Hepatocyte (in vitro differentiated cells): Measurements from ENCODE around the gene TMEM164. TPM values are rescaled to one million over a fixed set of nuclear protein-coding genes. Genes with fewer than 3 reads are reported as not detected.

Source experiments
- DNase-seq: peaks from one replicate; pipeline ENCODE4 v3.0.0-alpha.2; 2016; ENCODE audit warnings: low spot score
- H2AFZ ChIP-seq: fragments of 200-600 bp; sonication (generic); 2 replicates; pipeline ENCODE4 v1.6.0; 2016; ENCODE audit warnings: antibody characterized with exemption, mild to moderate bottlenecking
- H3K27ac ChIP-seq: fragments of 200-600 bp; sonication (generic); 2 replicates; pipeline ENCODE4 v1.5.1; 2016; ENCODE audit warnings: mild to moderate bottlenecking
- H3K27me3 ChIP-seq: fragments of 200-600 bp; sonication (generic); 2 replicates; pipeline ENCODE4 v1.6.1; 2016
- H3K36me3 ChIP-seq: fragments of 200-600 bp; sonication (generic); replicated peaks from 2 replicates; pipeline ENCODE4 v1.5.1; 2016; ENCODE audit warnings: low read depth; ENCODE audit not compliant: insufficient read depth
- H3K4me1 ChIP-seq: fragments of 200-600 bp; sonication (generic); 2 replicates; pipeline ENCODE4 v1.5.1; 2016; ENCODE audit warnings: mild to moderate bottlenecking, moderate library complexity; ENCODE audit not compliant: insufficient read depth
- H3K4me2 ChIP-seq: fragments of 200-600 bp; sonication (generic); 2 replicates; pipeline ENCODE4 v1.6.0; 2016
- H3K4me3 ChIP-seq: fragments of 200-600 bp; sonication (generic); 2 replicates; pipeline ENCODE4 v1.5.1; 2016; ENCODE audit warnings: mild to moderate bottlenecking
- H3K79me2 ChIP-seq: fragments of 200-600 bp; sonication (generic); 2 replicates; pipeline ENCODE4 v1.6.0; 2017; ENCODE audit warnings: mild to moderate bottlenecking
- H3K9me2 ChIP-seq: fragments of 200-600 bp; sonication (generic); replicated peaks from 2 replicates; pipeline ENCODE4 v1.6.0; 2017; ENCODE audit warnings: mild to moderate bottlenecking; ENCODE audit not compliant: insufficient read depth
- H3K9me3 ChIP-seq: fragments of 200-600 bp; sonication (generic); 2 replicates; pipeline ENCODE4 v1.5.1; 2016; ENCODE audit warnings: low read depth, mild to moderate bottlenecking
- H4K20me1 ChIP-seq: fragments of 200-600 bp; sonication (generic); 2 replicates; pipeline ENCODE4 v1.6.0; 2016; ENCODE audit warnings: mild to moderate bottlenecking; ENCODE audit not compliant: insufficient read depth, poor library complexity, severe bottlenecking
- CTCF ChIP-seq: fragments of 200-600 bp; sonication (generic); IDR thresholded peaks from 2 replicates; pipeline ENCODE4 v1.5.1; 2016; ENCODE audit warnings: antibody characterized with exemption, mild to moderate bottlenecking; ENCODE audit not compliant: poor library complexity
- EZH2 ChIP-seq: fragments of 200-600 bp; sonication (generic); IDR thresholded peaks from 2 replicates; pipeline ENCODE4 v1.6.1; 2016; ENCODE audit warnings: antibody characterized with exemption, mild to moderate bottlenecking, borderline replicate concordance
- EZH2phosphoT487 ChIP-seq: fragments of 200-600 bp; sonication (generic); IDR thresholded peaks from one replicate; pipeline ENCODE4 v1.6.1; 2018; ENCODE audit warnings: antibody characterized with exemption, mild to moderate bottlenecking, low read depth, moderate library complexity; ENCODE audit not compliant: unreplicated experiment, severe bottlenecking
- WGBS: methylation state at CpG from one replicate; pipeline ENCODE4 v1.1.6; 2016; ENCODE audit warnings: low lambda C conversion rate; ENCODE audit errors: missing lambda C conversion rate; 5-methylcytosine and 5-hydroxymethylcytosine counted together
- microRNA counts: library from miRNA; unstranded; fragments of <30 nt; microRNA quantifications from one replicate; lab custom pipeline; 2017
- microRNA-seq: library from miRNA; unstranded; fragments of <30 nt; microRNA quantifications from one replicate; pipeline ENCODE4, GENCODE V29; 2017
- polyA plus RNA-seq: library from polyadenylated mRNA; unstranded; fragments of >200 nt; fragmentation: Nextera tagmentation; extraction: Ambion mirVana; gene quantifications from 2 replicates; pipeline ENCODE4 v1.2.1, GENCODE V29; 2016
- small RNA-seq: library from RNA; depleted of rRNA; stranded (forward); fragments of <200 nt; gene quantifications from one replicate; pipeline ENCODE3, GENCODE V24; 2014
- total RNA-seq: library from RNA; depleted of rRNA; stranded (reverse); fragments of >200 nt; gene quantifications from 2 replicates; pipeline ENCODE4 v1.2.3, GENCODE V29; 2014

TMEM164 gene
- total and polyA plus RNA-seq, 2 experiments from 2014 or later = 5.4 to 34.2 TPM

GRCh38 chrX:110224926-110225617 lies 222.2 kb downstream of the TMEM164 start:
- no peak overlapping the region for H3K27ac ChIP-seq
- H2AFZ ChIP-seq = no peak overlapping the region
- no peaks in the 10 kb centered on the region for H3K4me1 ChIP-seq
- no peak for DNase-seq
- peaks cover 18% of the 10 kb centered on the region for H3K79me2 ChIP-seq
- no peaks in the 10 kb centered on the region for H3K9me2 ChIP-seq
- no peaks in the 10 kb centered on the region for H3K27me3 ChIP-seq
- WGBS = 54% methylated on average over 3 of the region's 3 CpGs
- H3K9me3 ChIP-seq = no peaks in the 10 kb centered on the region
- H3K4me3 ChIP-seq = no peak overlapping the region
- H3K36me3 ChIP-seq = no peaks in the 10 kb centered on the region
- TF ChIP-seq EZH2 = no peak
- TF ChIP-seq CTCF = no peak
- TF ChIP-seq EZH2phosphoT487 = no peak
- H3K4me2 ChIP-seq = no peak overlapping the region
- no peaks in the 10 kb centered on the region for H4K20me1 ChIP-seq

GRCh38 chrX:110226931-110227330 lies 224.0 kb downstream of the TMEM164 start:
- no peak overlapping the region for H3K27ac ChIP-seq
- H3K27me3 ChIP-seq = no peaks in the 10 kb centered on the region
- TF ChIP-seq EZH2phosphoT487 = no peak
- no peak for TF ChIP-seq CTCF
- TF ChIP-seq EZH2 = no peak
- no peak for DNase-seq
- 69% methylated on average over 2 of the region's 2 CpGs for WGBS
- no peak overlapping the region for H2AFZ ChIP-seq
- no peak overlapping the region for H3K4me3 ChIP-seq
- no peaks in the 10 kb centered on the region for H4K20me1 ChIP-seq
- no peaks in the 10 kb centered on the region for H3K9me3 ChIP-seq
- peaks cover 18% of the 10 kb centered on the region for H3K79me2 ChIP-seq
- H3K4me2 ChIP-seq = no peak overlapping the region
- no peaks in the 10 kb centered on the region for H3K36me3 ChIP-seq
- no peaks in the 10 kb centered on the region for H3K4me1 ChIP-seq
- H3K9me2 ChIP-seq = no peaks in the 10 kb centered on the region

MicroRNAs within 50 kb of the gene (microRNA counts, 767-probe panel; counts per million panel counts)
- not detected for microRNA hsa-miR-652-3p (lab: Ali Mortazavi, UCI)

Small RNA genes within 50 kb of the gene (microRNA-seq; reads per million reads assigned to microRNA genes)
- gene MIR3978 (not detected), gene MIR652 (6,126 reads per million, percentile 91 among the genes with 10 or more reads in this experiment)

Small RNA genes within 50 kb of the gene (small RNA-seq; reads per million reads assigned to genes)
- gene MIR3978 (not detected), gene MIR652 (16.6 reads per million, percentile 96 among the genes with 10 or more reads in this experiment), gene SNORD96B (3.5 reads per million, percentile 91 among the genes with 10 or more reads in this experiment)
